Measurements from ENCODE around the gene ASB2.

The ASB2 gene

GRCh38 chr14:94010625-94011024 lies 34.3 kb upstream of the ASB2 start:
- TF ChIP-seq CTCF (IDR thresholded peaks at IDR 0.05; ENCODE audit: borderline replicate concordance, insufficient read depth, low read depth, low read length): no peak
- no peak overlapping the region for H3K4me3 ChIP-seq (ENCODE audit: low read depth, low read length)

GRCh38 chr14:94009767-94010166 lies 33.4 kb upstream of the ASB2 start:
- TF ChIP-seq CTCF (IDR thresholded peaks at IDR 0.05; ENCODE audit: borderline replicate concordance, insufficient read depth, low read depth, low read length): no peak
- H3K4me3 ChIP-seq (ENCODE audit: low read depth, low read length): no peak overlapping the region

GRCh38 chr14:94008234-94008633 lies 31.9 kb upstream of the ASB2 start:
- TF ChIP-seq CTCF (IDR thresholded peaks at IDR 0.05; ENCODE audit: borderline replicate concordance, insufficient read depth, low read depth, low read length): no peak
- H3K4me3 ChIP-seq (ENCODE audit: low read depth, low read length): no peak overlapping the region

GRCh38 chr14:94005324-94006073 lies 29.1 kb upstream of the ASB2 start:
- no peak overlapping the region for H3K4me3 ChIP-seq (ENCODE audit: low read depth, low read length)
- TF ChIP-seq CTCF (IDR thresholded peaks at IDR 0.05; ENCODE audit: borderline replicate concordance, insufficient read depth, low read depth, low read length): peak; percentile 67

- no peak for TF ChIP-seq CTCF (IDR thresholded peaks at IDR 0.05; ENCODE audit: borderline replicate concordance, insufficient read depth, low read depth, low read length)
- no peak overlapping the region for H3K4me3 ChIP-seq (ENCODE audit: low read depth, low read length)
Observed at GRCh38 chr14:94004015-94004414, 27.6 kb upstream of the ASB2 start.

GRCh38 chr14:94003397-94003796 lies 27.0 kb upstream of the ASB2 start:
- no peak overlapping the region for H3K4me3 ChIP-seq (ENCODE audit: low read depth, low read length)

More at GRCh38 chr14:94003397-94003796, 27.0 kb upstream of the ASB2 start:
- TF ChIP-seq CTCF (IDR thresholded peaks at IDR 0.05; ENCODE audit: borderline replicate concordance, insufficient read depth, low read depth, low read length): no peak

Data from GM12875 (cell line).